GM11168 (cell line): ENCODE measurements around the gene FSCB.
"Not testable (repeated sequence)": the region's sequence is repeated elsewhere in the genome, so short reads cannot be mapped to it uniquely, and the experiment has no call there.

ENCODE experiments used
- in situ Hi-C: fragments of 300-500 bp; cut with MboI; formaldehyde crosslinking; loops from one replicate; pipeline ENCODE4 v1.12.0; 2022; ENCODE audit warnings: low sequenced_read_pairs; ENCODE audit not compliant: unreplicated experiment

Gene FSCB

GRCh38 chr14:44507183-44507582 is at the start of gene FSCB:
FSCB (minus strand) TSS chr14:44507283; CDS start chr14:44506987, 296 bp downstream.
- in situ Hi-C loops: no loop called here

- in situ Hi-C loops: no loop called here
These were observed 24.6 kb upstream of the FSCB start for GRCh38 chr14:44531658-44532057.

- in situ Hi-C loops: no loop called here
These were observed 23.4 kb upstream of the FSCB start for GRCh38 chr14:44530475-44530874.

- in situ Hi-C loops: no loop called here
These were observed 21.9 kb upstream of the FSCB start for GRCh38 chr14:44529026-44529425.

GRCh38 chr14:44528180-44528579 is 21.1 kb upstream of the FSCB start:
- in situ Hi-C loops: no loop called here

GRCh38 chr14:44525237-44525636 is 18.2 kb upstream of the FSCB start:
- in situ Hi-C loops: no loop called here

- in situ Hi-C loops: not testable (repeated sequence)
These were observed 8.6 kb upstream of the FSCB start for GRCh38 chr14:44515668-44516067.

GRCh38 chr14:44508834-44509233 is 1.8 kb upstream of the FSCB start:
- in situ Hi-C loops: no loop called here

GRCh38 chr14:44505588-44505987 is 1.5 kb downstream of the FSCB start:
- in situ Hi-C loops: no loop called here

- in situ Hi-C loops: no loop called here
These were observed 9.9 kb downstream of the FSCB start for GRCh38 chr14:44497148-44497547.

- in situ Hi-C loops: no loop called here
These were observed 12.9 kb downstream of the FSCB start for GRCh38 chr14:44494137-44494536.

GRCh38 chr14:44490966-44491365 is 16.1 kb downstream of the FSCB start:
- in situ Hi-C loops: no loop called here

GRCh38 chr14:44477953-44478352 is 29.1 kb downstream of the FSCB start:
- in situ Hi-C loops: no loop called here

- in situ Hi-C loops: no loop called here
These were observed 38.3 kb downstream of the FSCB start for GRCh38 chr14:44468771-44469170.

GRCh38 chr14:44463356-44464004 is 43.6 kb downstream of the FSCB start:
- in situ Hi-C loops: no loop called here

GRCh38 chr14:44462381-44462780 is 44.7 kb downstream of the FSCB start:
- in situ Hi-C loops: no loop called here

- in situ Hi-C loops: no loop called here
These were observed 45.3 kb downstream of the FSCB start for GRCh38 chr14:44461811-44462210.
